Neural cell (in vitro differentiated cells): ENCODE data around the gene SHANK3.

Source experiments
- EP300 ChIP-seq: fragments of 450-650 bp; conservative IDR thresholded peaks from 2 replicates; pipeline ENCODE4 v1.6.1; 2014; ENCODE audit warnings: antibody characterized with exemption, mild to moderate bottlenecking, moderate library complexity; ENCODE audit not compliant: poor library complexity, severe bottlenecking
- EZH2 ChIP-seq: fragments of 200-600, 300-800 bp; shearing (Covaris generic), sonication (generic); IDR thresholded peaks from 2 replicates; pipeline ENCODE4 v1.6.1; 2014; ENCODE audit warnings: antibody characterized with exemption, low read length, borderline replicate concordance, mild to moderate bottlenecking; ENCODE audit not compliant: insufficient read depth, poor library complexity, severe bottlenecking
- MXI1 ChIP-seq: fragments of 450-650 bp; conservative IDR thresholded peaks from 2 replicates; pipeline ENCODE4 v1.6.1; 2014; ENCODE audit warnings: antibody characterized with exemption, mild to moderate bottlenecking; ENCODE audit not compliant: poor library complexity, severe bottlenecking
- POLR2AphosphoS5 ChIP-seq: IDR thresholded peaks from 2 replicates; pipeline ENCODE4 v1.6.1; 2012
- RAD21 ChIP-seq: fragments of 450-650 bp; conservative IDR thresholded peaks from 2 replicates; pipeline ENCODE4 v1.6.1; 2014; ENCODE audit warnings: antibody characterized with exemption, mild to moderate bottlenecking, moderate library complexity
- REST ChIP-seq: IDR thresholded peaks from 2 replicates; pipeline ENCODE4 v1.6.1; 2012; ENCODE audit warnings: borderline replicate concordance
- SMC3 ChIP-seq: fragments of 450-650 bp; conservative IDR thresholded peaks from 2 replicates; pipeline ENCODE4 v1.6.1; 2014; ENCODE audit warnings: antibody characterized with exemption, mild to moderate bottlenecking, moderate library complexity; ENCODE audit not compliant: poor library complexity
- TAF1 ChIP-seq: IDR thresholded peaks from 2 replicates; pipeline ENCODE4 v1.6.1; 2012; ENCODE audit warnings: low read depth
- TF ChIP-seq, protein P1 (sequence below): fragments of 450-650 bp; IDR thresholded peaks from 2 replicates; pipeline ENCODE4 v1.5.1; 2014; ENCODE audit warnings: antibody characterized with exemption, mild to moderate bottlenecking, moderate library complexity; ENCODE audit not compliant: poor library complexity, severe bottlenecking

DNA sequence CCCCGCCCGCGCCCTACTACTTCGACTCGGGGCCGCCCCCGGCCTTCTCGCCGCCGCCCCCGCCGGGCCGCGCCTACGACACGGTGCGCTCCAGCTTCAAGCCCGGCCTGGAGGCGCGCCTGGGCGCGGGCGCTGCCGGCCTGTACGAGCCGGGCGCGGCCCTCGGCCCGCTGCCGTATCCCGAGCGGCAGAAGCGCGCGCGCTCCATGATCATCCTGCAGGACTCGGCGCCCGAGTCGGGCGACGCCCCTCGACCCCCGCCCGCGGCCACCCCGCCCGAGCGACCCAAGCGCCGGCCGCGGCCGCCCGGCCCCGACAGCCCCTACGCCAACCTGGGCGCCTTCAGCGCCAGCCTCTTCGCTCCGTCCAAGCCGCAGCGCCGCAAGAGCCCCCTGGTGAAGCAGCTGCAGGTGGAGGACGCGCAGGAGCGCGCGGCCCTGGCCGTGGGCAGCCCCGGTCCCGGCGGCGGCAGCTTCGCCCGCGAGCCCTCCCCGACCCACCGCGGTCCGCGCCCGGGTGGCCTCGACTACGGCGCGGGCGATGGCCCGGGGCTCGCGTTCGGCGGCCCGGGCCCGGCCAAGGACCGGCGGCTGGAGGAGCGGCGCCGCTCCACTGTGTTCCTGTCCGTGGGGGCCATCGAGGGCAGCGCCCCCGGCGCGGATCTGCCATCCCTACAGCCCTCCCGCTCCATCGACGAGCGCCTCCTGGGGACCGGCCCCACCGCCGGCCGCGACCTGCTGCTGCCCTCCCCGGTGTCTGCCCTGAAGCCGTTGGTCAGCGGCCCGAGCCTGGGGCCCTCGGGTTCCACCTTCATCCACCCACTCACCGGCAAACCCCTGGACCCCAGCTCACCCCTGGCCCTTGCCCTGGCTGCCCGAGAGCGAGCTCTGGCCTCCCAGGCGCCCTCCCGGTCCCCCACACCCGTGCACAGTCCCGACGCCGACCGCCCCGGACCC, 48.0 kb downstream of the SHANK3 start:
- TF ChIP-seq, protein P1, sequence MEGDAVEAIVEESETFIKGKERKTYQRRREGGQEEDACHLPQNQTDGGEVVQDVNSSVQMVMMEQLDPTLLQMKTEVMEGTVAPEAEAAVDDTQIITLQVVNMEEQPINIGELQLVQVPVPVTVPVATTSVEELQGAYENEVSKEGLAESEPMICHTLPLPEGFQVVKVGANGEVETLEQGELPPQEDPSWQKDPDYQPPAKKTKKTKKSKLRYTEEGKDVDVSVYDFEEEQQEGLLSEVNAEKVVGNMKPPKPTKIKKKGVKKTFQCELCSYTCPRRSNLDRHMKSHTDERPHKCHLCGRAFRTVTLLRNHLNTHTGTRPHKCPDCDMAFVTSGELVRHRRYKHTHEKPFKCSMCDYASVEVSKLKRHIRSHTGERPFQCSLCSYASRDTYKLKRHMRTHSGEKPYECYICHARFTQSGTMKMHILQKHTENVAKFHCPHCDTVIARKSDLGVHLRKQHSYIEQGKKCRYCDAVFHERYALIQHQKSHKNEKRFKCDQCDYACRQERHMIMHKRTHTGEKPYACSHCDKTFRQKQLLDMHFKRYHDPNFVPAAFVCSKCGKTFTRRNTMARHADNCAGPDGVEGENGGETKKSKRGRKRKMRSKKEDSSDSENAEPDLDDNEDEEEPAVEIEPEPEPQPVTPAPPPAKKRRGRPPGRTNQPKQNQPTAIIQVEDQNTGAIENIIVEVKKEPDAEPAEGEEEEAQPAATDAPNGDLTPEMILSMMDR: no peak
- TF ChIP-seq POLR2AphosphoS5 (no peak), EZH2 (no peak), SMC3 (no peak), RAD21 (no peak), REST (no peak), MXI1 (no peak), EP300 (no peak), TAF1 (no peak)
